ENCODE measurements around the gene CDH22.

Gene CDH22

GRCh38 chr20:46306743-46307138 lies 1.6 kb downstream of the CDH22 start:
- peaks cover 3% of the 10 kb centered on the region for H3K27me3 ChIP-seq (ENCODE audit: control insufficient read depth, insufficient read depth, low read length)
- no peaks in the 10 kb centered on the region for H3K4me1 ChIP-seq
- no peaks in the 10 kb centered on the region for H3K9me3 ChIP-seq (ENCODE audit: control insufficient read depth, low read length)
- H3K27ac ChIP-seq = no peak overlapping the region
- no peak overlapping the region for H3K4me2 ChIP-seq (ENCODE audit: low read length)
- H3K4me3 ChIP-seq (ENCODE audit: low read depth, low read length) = no peak overlapping the region
- H3K9ac ChIP-seq = no peak overlapping the region
- TF ChIP-seq CTCF (IDR thresholded peaks at IDR 0.05) = no peak
- no peak overlapping the region for H2AFZ ChIP-seq
- no peaks in the 10 kb centered on the region for H3K36me3 ChIP-seq (ENCODE audit: control insufficient read depth, insufficient read depth, low read length)
- H3K79me2 ChIP-seq = no peaks in the 10 kb centered on the region

- no peaks in the 10 kb centered on the region for H3K79me2 ChIP-seq
- no peak overlapping the region for H3K4me2 ChIP-seq (ENCODE audit: low read length)
- H3K36me3 ChIP-seq (ENCODE audit: control insufficient read depth, insufficient read depth, low read length) = no peaks in the 10 kb centered on the region
- H3K9ac ChIP-seq = no peak overlapping the region
- TF ChIP-seq CTCF (IDR thresholded peaks at IDR 0.05) = no peak
- H3K9me3 ChIP-seq (ENCODE audit: control insufficient read depth, low read length) = no peaks in the 10 kb centered on the region
- H3K4me3 ChIP-seq (ENCODE audit: low read depth, low read length) = no peak overlapping the region
- no peak overlapping the region for H2AFZ ChIP-seq
- H3K27me3 ChIP-seq (ENCODE audit: control insufficient read depth, insufficient read depth, low read length) = peaks cover 3% of the 10 kb centered on the region
- H3K27ac ChIP-seq = no peak overlapping the region
- no peaks in the 10 kb centered on the region for H3K4me1 ChIP-seq
Measured at GRCh38 chr20:46305973-46306360, 2.3 kb downstream of the CDH22 start.

DNA sequence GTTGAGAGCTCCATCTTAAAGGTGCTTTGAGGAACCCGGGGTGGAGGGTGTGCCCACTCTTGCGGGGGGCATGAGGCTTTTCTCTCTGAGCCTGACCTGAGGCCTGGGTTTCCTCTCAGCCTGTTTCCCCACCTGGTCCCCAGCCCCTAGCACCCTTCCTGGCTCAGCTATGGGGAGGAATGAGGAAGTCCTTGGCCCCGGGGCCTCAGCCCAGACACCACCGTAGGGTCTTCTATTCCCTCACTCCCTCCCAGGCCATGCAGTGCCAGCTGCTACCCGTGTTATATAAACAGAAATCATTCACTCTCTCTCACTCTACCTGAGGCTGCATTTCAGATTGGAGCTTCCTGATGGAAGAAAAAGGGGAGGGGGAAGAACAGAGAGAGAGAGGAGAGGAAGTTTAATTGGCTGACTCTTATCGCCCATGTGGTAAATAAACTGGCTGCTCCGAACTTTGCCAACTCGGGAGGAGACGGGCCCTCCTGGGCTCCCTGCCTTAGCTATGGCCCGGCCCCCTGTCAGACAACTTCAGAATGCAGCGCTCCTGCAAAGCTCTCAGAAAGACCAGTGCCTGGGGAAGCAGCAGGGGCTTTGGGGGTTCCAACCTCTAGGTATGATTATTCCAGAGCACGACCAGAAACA lies 2.8 kb downstream of the CDH22 start:
- H3K9ac ChIP-seq = no peak overlapping the region
- no peaks in the 10 kb centered on the region for H3K9me3 ChIP-seq (ENCODE audit: control insufficient read depth, low read length)
- no peak overlapping the region for H3K4me3 ChIP-seq (ENCODE audit: low read depth, low read length)
- H3K27ac ChIP-seq = no peak overlapping the region
- no peaks in the 10 kb centered on the region for H3K36me3 ChIP-seq (ENCODE audit: control insufficient read depth, insufficient read depth, low read length)
- no peak overlapping the region for H3K4me2 ChIP-seq (ENCODE audit: low read length)
- TF ChIP-seq CTCF (IDR thresholded peaks at IDR 0.05) = no peak
- no peaks in the 10 kb centered on the region for H3K4me1 ChIP-seq
- no peaks in the 10 kb centered on the region for H3K79me2 ChIP-seq
- H2AFZ ChIP-seq = no peak overlapping the region
- peaks cover 3% of the 10 kb centered on the region for H3K27me3 ChIP-seq (ENCODE audit: control insufficient read depth, insufficient read depth, low read length)

GRCh38 chr20:46304852-46305251 lies 3.4 kb downstream of the CDH22 start:
- H3K27me3 ChIP-seq (ENCODE audit: control insufficient read depth, insufficient read depth, low read length) = peaks cover 3% of the 10 kb centered on the region
- H3K9ac ChIP-seq = no peak overlapping the region
- H3K4me2 ChIP-seq (ENCODE audit: low read length) = no peak overlapping the region
- no peaks in the 10 kb centered on the region for H3K9me3 ChIP-seq (ENCODE audit: control insufficient read depth, low read length)
- H3K4me1 ChIP-seq = no peaks in the 10 kb centered on the region
- no peaks in the 10 kb centered on the region for H3K36me3 ChIP-seq (ENCODE audit: control insufficient read depth, insufficient read depth, low read length)
- no peak overlapping the region for H3K4me3 ChIP-seq (ENCODE audit: low read depth, low read length)
- no peak overlapping the region for H2AFZ ChIP-seq
- no peak overlapping the region for H3K27ac ChIP-seq
- TF ChIP-seq CTCF (IDR thresholded peaks at IDR 0.05) = no peak
- no peaks in the 10 kb centered on the region for H3K79me2 ChIP-seq

DNA sequence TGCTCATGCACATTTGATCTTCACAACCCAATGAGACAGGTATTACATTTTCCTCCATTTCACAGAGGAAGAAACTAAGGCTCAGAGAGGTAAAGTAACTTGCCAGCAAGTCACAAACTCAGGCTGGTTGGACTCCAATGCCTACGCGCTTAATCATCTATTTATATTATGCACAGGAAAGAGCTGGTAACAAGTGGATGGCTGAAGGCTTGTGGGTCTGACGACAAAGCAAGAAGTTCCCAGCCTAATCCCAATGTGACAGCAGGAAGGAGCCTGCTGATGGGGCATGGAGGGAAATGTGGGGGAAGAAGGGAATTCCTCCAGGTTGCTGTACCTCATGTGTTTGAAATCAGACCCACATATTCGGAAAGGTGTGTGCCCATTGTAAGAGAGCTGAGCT lies 3.9 kb downstream of the CDH22 start:
- Histone ChIP-seq H3K79me2 (no peaks in the 10 kb centered on the region), H3K4me1 (no peaks in the 10 kb centered on the region), H3K4me2 (ENCODE audit: low read length) (no peak overlapping the region), H3K27ac (no peak overlapping the region), H3K4me3 (ENCODE audit: low read depth, low read length) (no peak overlapping the region), H3K36me3 (ENCODE audit: control insufficient read depth, insufficient read depth, low read length) (no peaks in the 10 kb centered on the region), H3K9me3 (ENCODE audit: control insufficient read depth, low read length) (no peaks in the 10 kb centered on the region), H2AFZ (no peak overlapping the region), H3K27me3 (ENCODE audit: control insufficient read depth, insufficient read depth, low read length) (peaks cover 3% of the 10 kb centered on the region), H3K9ac (no peak overlapping the region)
- TF ChIP-seq CTCF (IDR thresholded peaks at IDR 0.05) = no peak

Data from parathyroid adenoma (tissue), 2 donors.